Right lobe of liver (tissue), 6 donors: ENCODE data around the gene ARMC12. TPM values are rescaled to one million over a fixed set of nuclear protein-coding genes. Genes with fewer than 3 reads are reported as not detected.
A peak's percentile ranks its signal among the peaks of the same experiment; 100 is the strongest.

Experiments
- ATAC-seq, 4 donors: fragments of 200-7000 bp; cut with Tn5 transposase; one replicate each; pipeline ENCODE4 v1.9.1; 2020; ENCODE audit warnings: mild to moderate bottlenecking in 4 of 4, moderate library complexity in 4 of 4
- DNase-seq, 3 donors: peaks; one replicate each; pipeline ENCODE4 v3.0.0-alpha.2; 2020
- H3K27ac ChIP-seq, 3 donors: fragments of 200-600 bp; one replicate each; pipeline ENCODE4 v1.8.0; 2022
- H3K27me3 ChIP-seq, 2 donors: fragments of 200-600 bp; one replicate each; pipeline ENCODE4 v1.8.0; 2022
- H3K36me3 ChIP-seq, 4 donors: fragments of 200-600 bp; sonication (generic) in 1 of 4; one replicate each; pipeline versions ENCODE4 v1.5.1 to v1.8.0; 2017 to 2022; ENCODE audit warnings: control low read depth in 1 of 4
- H3K4me1 ChIP-seq, 4 donors: fragments of 200-600 bp; sonication (generic) in 1 of 4; one replicate each; pipeline versions ENCODE4 v1.5.1 to v1.8.0; 2017 to 2022; ENCODE audit warnings: control low read depth in 1 of 4
- H3K4me3 ChIP-seq, 3 donors: fragments of 200-600 bp; one replicate each; pipeline ENCODE4 v1.8.0; 2022
- H3K9me3 ChIP-seq, 4 donors: fragments of 200-600 bp; sonication (generic) in 1 of 4; one replicate each; pipeline versions ENCODE4 v1.5.1 to v1.8.0; 2017 to 2022; ENCODE audit warnings: control low read depth in 1 of 4
- POLR2A ChIP-seq: fragments of 450-650 bp; IDR thresholded peaks from one replicate; pipeline ENCODE4 v1.6.1; 2017; ENCODE audit warnings: antibody characterized with exemption, mild to moderate bottlenecking
- WGBS: methylation state at CpG from one replicate; pipeline ENCODE4 v1.1.6; 2018; ENCODE audit warnings: low coverage, low lambda C conversion rate; ENCODE audit not compliant: insufficient coverage; ENCODE audit errors: missing lambda C conversion rate; 5-methylcytosine and 5-hydroxymethylcytosine counted together
- intact Hi-C, 2 donors: fragments of 100-400 bp; cut with DNase I; formaldehyde crosslinking; loops; one replicate each; pipeline versions ENCODE4 v1.11.2 to v1.14.1; 2022
- total RNA-seq, 6 experiments: library from RNA; depleted of rRNA in 2 of 6; stranded (reverse); fragments of >200 nt in 2 of 6; fragmentation: NEBNext Ultra II Directional in 3 of 6; extraction: Animal tissue kit (Norgen Biotek cat#: 25700) in 3 of 6; gene quantifications; one replicate each; pipeline versions ENCODE4 v1.1.0 to v1.2.4, GENCODE V29; 2016 to 2023
- TF ChIP-seq, protein P1 (sequence below), 4 donors: fragments of 200-600 bp in 3 of 4; fragments of 450-650 bp in 1 of 4; IDR thresholded peaks; one replicate each; pipeline versions ENCODE4 v1.5.1 to v1.8.0; 2016 to 2022; ENCODE audit warnings: antibody characterized with exemption in 4 of 4, mild to moderate bottlenecking in 2 of 4
- donor health status: DM: no; HTN: yes; CAD: no.
- donor health status: DM: no; HTN: no; CAD: no.
- donor health status: DM: no; HTN: no; CAD: no.
- donor health status: DM: no; HTN: yes; CAD: no.
- donor health status: DM: no; HTN: yes; CAD: no.

ARMC12 gene
- total RNA-seq, 6 experiments from 2014 or later: 0.22 to 4.4 (median 0.92) TPM

DNA sequence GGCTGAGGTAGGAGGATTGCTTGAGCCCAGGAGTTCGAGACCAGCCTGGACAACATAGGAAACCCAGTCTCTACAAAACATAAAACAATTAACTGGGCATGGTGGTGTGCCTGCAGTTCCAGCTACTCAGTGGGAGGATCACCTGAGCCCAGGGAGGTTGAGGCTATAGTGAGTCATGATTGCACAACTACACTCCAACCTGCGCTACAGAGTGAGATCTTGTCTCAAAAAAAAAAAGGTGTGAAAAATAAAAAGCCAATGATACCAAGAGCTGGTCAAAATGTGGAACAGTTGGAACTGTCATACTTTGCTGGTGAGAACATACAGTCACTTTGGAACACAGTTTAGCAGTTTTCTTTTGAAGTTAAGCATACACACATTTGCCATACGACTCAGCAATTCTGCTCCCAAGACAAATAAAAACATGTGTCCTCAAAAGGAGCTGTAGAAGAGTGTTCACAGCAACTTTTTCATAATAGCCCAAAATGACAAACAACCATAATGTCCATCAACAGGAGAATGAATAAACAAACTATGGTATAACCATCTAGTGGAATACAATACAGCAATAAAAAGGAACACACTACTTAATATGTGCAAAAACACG is 26.5 kb upstream of the ARMC12 start:
- Histone ChIP-seq H3K36me3 (no peaks in the 10 kb centered on the region), H3K27ac (peak overlapping the region in 1 of 3 donors; percentile 67), H3K4me3 (no peak overlapping the region), H3K27me3 (no peaks in the 10 kb centered on the region), H3K4me1 (peaks cover 0 to 19% (median 5%) of the 10 kb centered on the region in 4 donors), H3K9me3 (no peaks in the 10 kb centered on the region)
- intact Hi-C loops: no loop called here
- DNase-seq (peak in 1 of 3 donors; percentile 36), ATAC-seq (peak; percentile 64 to 89 (median 70))
- TF ChIP-seq, protein P1, sequence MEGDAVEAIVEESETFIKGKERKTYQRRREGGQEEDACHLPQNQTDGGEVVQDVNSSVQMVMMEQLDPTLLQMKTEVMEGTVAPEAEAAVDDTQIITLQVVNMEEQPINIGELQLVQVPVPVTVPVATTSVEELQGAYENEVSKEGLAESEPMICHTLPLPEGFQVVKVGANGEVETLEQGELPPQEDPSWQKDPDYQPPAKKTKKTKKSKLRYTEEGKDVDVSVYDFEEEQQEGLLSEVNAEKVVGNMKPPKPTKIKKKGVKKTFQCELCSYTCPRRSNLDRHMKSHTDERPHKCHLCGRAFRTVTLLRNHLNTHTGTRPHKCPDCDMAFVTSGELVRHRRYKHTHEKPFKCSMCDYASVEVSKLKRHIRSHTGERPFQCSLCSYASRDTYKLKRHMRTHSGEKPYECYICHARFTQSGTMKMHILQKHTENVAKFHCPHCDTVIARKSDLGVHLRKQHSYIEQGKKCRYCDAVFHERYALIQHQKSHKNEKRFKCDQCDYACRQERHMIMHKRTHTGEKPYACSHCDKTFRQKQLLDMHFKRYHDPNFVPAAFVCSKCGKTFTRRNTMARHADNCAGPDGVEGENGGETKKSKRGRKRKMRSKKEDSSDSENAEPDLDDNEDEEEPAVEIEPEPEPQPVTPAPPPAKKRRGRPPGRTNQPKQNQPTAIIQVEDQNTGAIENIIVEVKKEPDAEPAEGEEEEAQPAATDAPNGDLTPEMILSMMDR (IDR thresholded peaks at IDR 0.05): no peak
- no peak for TF ChIP-seq POLR2A
- 42% methylated on average over 3 of the region's 4 CpGs for WGBS

DNA sequence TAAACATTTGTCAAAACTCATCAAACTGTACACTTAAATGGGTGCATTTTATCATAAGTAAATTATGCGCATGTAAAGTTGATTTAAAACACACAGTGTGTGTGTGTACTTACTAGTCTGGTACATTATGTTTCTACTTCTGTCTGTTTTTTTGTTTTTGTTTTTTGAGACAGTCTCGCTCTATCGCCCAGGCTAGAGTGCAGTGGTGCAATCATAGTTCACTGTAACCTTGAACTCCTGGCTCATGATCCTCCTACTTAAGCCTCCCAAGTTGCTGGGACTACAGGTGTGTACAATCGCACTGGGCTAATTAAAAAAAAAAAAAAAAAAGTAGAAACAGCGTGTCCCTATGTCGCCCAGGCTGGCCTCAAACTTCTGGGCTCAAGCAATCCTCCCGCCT is 25.1 kb upstream of the ARMC12 start:
- no peaks in the 10 kb centered on the region for H3K27me3 ChIP-seq
- intact Hi-C loops: no loop called here
- TF ChIP-seq, protein P1 (IDR thresholded peaks at IDR 0.05): no peak
- H3K4me3 ChIP-seq: no peak overlapping the region
- H3K9me3 ChIP-seq: no peaks in the 10 kb centered on the region
- WGBS: 53% methylated on average over 7 of the region's 7 CpGs
- H3K4me1 ChIP-seq: peaks cover 0 to 11% (median 5%) of the 10 kb centered on the region in 4 donors
- H3K27ac ChIP-seq: peak overlapping the region in 2 of 3 donors; percentile 13 to 67
- DNase-seq: peak in 1 of 3 donors; percentile 44
- H3K36me3 ChIP-seq: no peaks in the 10 kb centered on the region
- ATAC-seq: peak; percentile 36 to 80 (median 66)

DNA sequence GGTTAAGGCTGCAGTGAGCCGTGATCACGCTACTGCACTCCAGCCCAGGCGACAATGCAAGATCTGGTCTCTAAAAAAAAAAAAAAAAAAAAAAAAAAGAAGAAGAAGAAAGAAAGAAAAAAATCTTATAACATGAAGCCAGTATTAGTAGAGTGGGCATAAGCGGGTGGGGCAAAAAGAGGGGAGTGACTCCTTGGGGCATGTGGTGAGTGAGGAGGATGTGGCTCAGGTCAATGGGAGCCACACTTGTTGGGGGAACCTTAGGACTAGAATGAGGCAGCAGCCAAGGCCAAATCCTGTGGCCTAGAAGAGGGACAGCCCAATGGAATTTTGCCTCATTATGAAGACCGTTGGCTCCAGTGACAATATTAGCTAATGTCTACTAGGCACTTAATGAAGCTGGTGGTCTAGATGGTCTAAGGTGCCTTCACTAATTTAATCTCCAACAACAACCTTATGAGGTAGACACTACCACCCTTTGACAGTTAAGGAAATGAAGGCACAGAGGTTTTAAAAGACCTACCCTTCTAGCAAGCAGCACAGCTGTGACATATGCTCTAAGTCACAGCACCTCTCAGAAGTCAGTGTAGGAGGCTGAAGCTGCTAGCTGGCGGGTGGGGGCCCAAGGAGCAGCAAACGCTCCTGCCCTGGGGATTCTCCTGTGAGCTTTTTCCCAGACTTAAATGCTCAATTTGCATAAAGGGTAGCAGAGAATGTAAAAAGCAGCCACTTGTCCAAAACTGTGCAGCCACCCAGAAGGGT is 23.6 kb upstream of the ARMC12 start:
- intact Hi-C loops: no loop called here
- Histone ChIP-seq H3K36me3 (no peaks in the 10 kb centered on the region), H3K4me1 (peaks cover 0 to 10% (median 5%) of the 10 kb centered on the region in 4 donors), H3K9me3 (no peaks in the 10 kb centered on the region), H3K27ac (no peak overlapping the region), H3K27me3 (no peaks in the 10 kb centered on the region), H3K4me3 (no peak overlapping the region)
- WGBS: 100% methylated on average over 6 of the region's 7 CpGs
- ATAC-seq (no peak), DNase-seq (peak in 1 of 3 donors; percentile 23)
- TF ChIP-seq, protein P1 (IDR thresholded peaks at IDR 0.05): no peak
- no peak for TF ChIP-seq POLR2A

DNA sequence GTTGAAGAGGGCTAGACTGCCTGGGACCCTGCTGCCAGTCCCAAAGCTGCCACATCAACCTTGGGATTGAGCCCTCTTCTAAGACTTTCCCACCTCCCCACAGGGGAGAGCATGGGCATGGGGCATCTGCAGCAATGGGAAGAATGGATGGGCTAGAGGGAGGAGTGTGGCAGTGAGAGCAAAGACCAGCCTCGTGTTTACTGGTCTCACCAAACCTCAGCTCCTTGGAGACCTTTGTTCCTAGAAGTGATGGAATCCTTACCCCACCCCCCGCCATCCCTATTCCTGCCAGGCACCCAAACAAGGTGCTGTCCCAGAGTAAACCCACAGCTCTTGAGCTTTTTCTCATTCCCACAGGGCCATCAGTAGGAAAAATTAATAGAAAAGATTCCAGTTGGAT is 20.0 kb upstream of the ARMC12 start:
- peak in 1 of 3 donors; percentile 38 for DNase-seq

More for the DNA sequence above, 20.0 kb upstream of the ARMC12 start:
- H3K36me3 ChIP-seq: peaks cover 0 to 4% (median 0%) of the 10 kb centered on the region in 4 donors
- no peak overlapping the region for H3K27ac ChIP-seq
- TF ChIP-seq POLR2A: no peak
- TF ChIP-seq, protein P1 (IDR thresholded peaks at IDR 0.05): no peak
- peaks cover 0 to 13% (median 6%) of the 10 kb centered on the region in 4 donors for H3K4me1 ChIP-seq
- ATAC-seq: no peak
- intact Hi-C loops: no loop called here
- no peaks in the 10 kb centered on the region for H3K27me3 ChIP-seq
- no peak overlapping the region for H3K4me3 ChIP-seq
- 50% methylated on average over 1 of the region's 2 CpGs for WGBS
- no peaks in the 10 kb centered on the region for H3K9me3 ChIP-seq
